ENCODE results near the gene OR13C5. TPM values are rescaled to one million over a fixed set of nuclear protein-coding genes. Genes with fewer than 3 reads are reported as not detected.

The OR13C5 gene
- total and polyA plus RNA-seq, 2 of the 13 experiments (the other 11 are each of a cell fraction or from before 2014, with no cell fraction given): not detected

DNA sequence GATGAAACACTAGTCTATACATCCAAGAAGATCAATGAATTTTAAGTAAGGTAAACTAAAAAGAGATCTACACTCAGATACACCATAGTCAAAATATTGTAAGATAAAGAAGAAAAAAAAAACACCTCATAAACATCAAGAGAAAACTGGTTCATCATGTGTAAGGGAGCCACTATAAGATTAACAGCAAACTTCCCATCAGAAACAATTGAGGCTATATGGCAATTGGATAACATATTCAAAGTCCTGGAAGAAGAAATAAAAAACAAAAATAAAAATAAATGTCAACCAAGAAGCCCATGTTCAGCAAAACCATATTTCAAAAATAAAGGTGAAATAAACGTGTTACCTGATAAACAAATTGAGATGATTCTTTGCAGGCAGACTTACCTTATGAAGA, 26.6 kb downstream of the OR13C5 start:
- no peaks in the 10 kb centered on the region for H3K79me2 ChIP-seq (ENCODE audit: insufficient read depth, low read length)
- no peak overlapping the region for H3K27ac ChIP-seq (ENCODE audit: extremely low read length, insufficient read depth, low read length)
- no peak overlapping the region for H3K4me2 ChIP-seq (ENCODE audit: low read depth, low read length)
- no peaks in the 10 kb centered on the region for H3K4me1 ChIP-seq (ENCODE audit: insufficient read depth, low read length)
- TF ChIP-seq ZNF570 (CRISPR knock-in tag; IDR thresholded peaks at IDR 0.05; ENCODE audit: borderline replicate concordance) (no peak), ZNF317 (CRISPR knock-in tag; IDR thresholded peaks at IDR 0.05) (peak; percentile 96), MED1 (CRISPR knock-in tag; IDR thresholded peaks at IDR 0.05) (no peak)
- ATAC-seq (no peak), DNase-seq (ENCODE audit: low spot score) (no peak), FAIRE-seq (no peak)
- ChIA-PET CTCF (ENCODE audit: low intra/inter-chr PET ratio, low total read pairs) (no interaction called here), POLR2A (no interaction called here)
- WGBS (ENCODE audit: low lambda C conversion rate): 3% methylated on average over 1 of the region's 1 CpG
- H3K36me3 ChIP-seq (replicated peaks in 1 of 2; ENCODE audit: control insufficient read depth in 1 of 2, insufficient read depth in 2 of 2, low read length in 2 of 2): no peaks in the 10 kb centered on the region
- intact Hi-C loops (cut with micrococcal nuclease; ENCODE audit: unreplicated experiment) (no loop called here), in situ Hi-C loops (cut with HindIII; ENCODE audit: extremely low pct_ligation_motif_present, low pct_unique_long_range_greater_than_20kb) (no loop called here)
- no TSS peak for BruUV-seq (replicated peaks)
- H4K20me1 ChIP-seq (ENCODE audit: insufficient read depth, low read length): no peaks in the 10 kb centered on the region
- H3K4me3 ChIP-seq (replicated peaks in 1 of 3; ENCODE audit: insufficient read depth in 1 of 3, low read depth in 2 of 3, low read length in 3 of 3): no peak overlapping the region
- no peaks in the 10 kb centered on the region; the same call in 1 of the 2 replicates for H3K9me3 ChIP-seq (ENCODE audit: low read length)
- no peak overlapping the region for H3K9ac ChIP-seq (ENCODE audit: insufficient read depth, low read depth, low read length)
- H2AFZ ChIP-seq (ENCODE audit: low read length): no peak overlapping the region
- no peaks in the 10 kb centered on the region for H3K27me3 ChIP-seq (ENCODE audit: control insufficient read depth in 1 of 2, insufficient read depth in 2 of 2, low read length in 2 of 2)

DNA sequence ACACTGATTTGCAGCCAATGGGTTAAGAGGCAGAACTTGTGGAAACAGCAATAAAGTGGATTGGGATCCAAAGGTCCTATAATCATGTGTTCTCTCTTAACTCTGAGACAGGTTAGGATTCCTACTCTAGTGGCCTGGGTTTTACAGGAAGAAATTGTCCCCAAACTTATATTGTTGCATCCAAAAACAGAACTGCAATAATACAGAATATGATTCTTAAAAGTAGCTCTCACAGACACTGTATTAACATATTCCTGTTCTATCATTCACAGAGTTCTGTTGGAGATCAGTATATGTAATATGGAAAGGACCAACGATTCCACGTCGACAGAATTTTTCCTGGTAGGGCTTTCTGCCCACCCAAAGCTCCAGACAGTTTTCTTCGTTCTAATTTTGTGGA, 30.3 kb downstream of the OR13C5 start, which contains the start of gene OR13C8:
OR13C8 (plus strand) TSS at position 301 of the 400 bp plus-strand sequence; CDS start at position 301, 0 bp downstream.
- no peaks in the 10 kb centered on the region for H3K4me1 ChIP-seq (ENCODE audit: insufficient read depth, low read length)
- H2AFZ ChIP-seq (ENCODE audit: low read length): no peak within 1 kb of the TSS
- no peaks in the 10 kb centered on the region for H3K36me3 ChIP-seq (replicated peaks in 1 of 2; ENCODE audit: control insufficient read depth in 1 of 2, insufficient read depth in 2 of 2, low read length in 2 of 2)
- H3K9ac ChIP-seq (ENCODE audit: insufficient read depth, low read depth, low read length): no peak within 1 kb of the TSS
- no peak within 1 kb of the TSS for H3K4me3 ChIP-seq (replicated peaks in 1 of 3; ENCODE audit: insufficient read depth in 1 of 3, low read depth in 2 of 3, low read length in 3 of 3)
- ChIA-PET POLR2A (no interaction called here), CTCF (ENCODE audit: low intra/inter-chr PET ratio, low total read pairs) (no interaction called here)
- no peaks in the 10 kb centered on the region for H3K27me3 ChIP-seq (ENCODE audit: control insufficient read depth in 1 of 2, insufficient read depth in 2 of 2, low read length in 2 of 2)
- in situ Hi-C loops (cut with HindIII; ENCODE audit: extremely low pct_ligation_motif_present, low pct_unique_long_range_greater_than_20kb): no loop called here
- intact Hi-C loops (cut with micrococcal nuclease; ENCODE audit: unreplicated experiment): no loop called here
- no peaks in the 10 kb centered on the region for H3K79me2 ChIP-seq (ENCODE audit: insufficient read depth, low read length)
- no peak for TF ChIP-seq NPAS2 (CRISPR knock-in tag; IDR thresholded peaks at IDR 0.05; ENCODE audit: borderline replicate concordance)
- TF ChIP-seq SRF (IDR thresholded peaks at IDR 0.05; ENCODE audit: low read depth, low read length): no peak
- TF ChIP-seq ZNF614 (CRISPR knock-in tag; IDR thresholded peaks at IDR 0.05; ENCODE audit: borderline replicate concordance): no peak
- TF ChIP-seq ZNF737 (CRISPR knock-in tag; IDR thresholded peaks at IDR 0.05; ENCODE audit: borderline replicate concordance): no peak
- no peak for TF ChIP-seq HMGA1 (CRISPR knock-in tag; conservative IDR thresholded peaks at IDR 0.05)
- TF ChIP-seq ZFY (CRISPR knock-in tag; IDR thresholded peaks at IDR 0.05): no peak
- no peaks in the 10 kb centered on the region for H4K20me1 ChIP-seq (ENCODE audit: insufficient read depth, low read length)
- WGBS (ENCODE audit: low lambda C conversion rate): 27% methylated on average over 4 of the region's 4 CpGs
- FAIRE-seq: no peak
- no peak for ATAC-seq
- no peak within 1 kb of the TSS for H3K4me2 ChIP-seq (ENCODE audit: low read depth, low read length)
- no TSS peak for BruUV-seq (replicated peaks)
- no peaks in the 10 kb centered on the region; the same call in 1 of the 2 replicates for H3K9me3 ChIP-seq (ENCODE audit: low read length)
- no peak within 1 kb of the TSS for H3K27ac ChIP-seq (ENCODE audit: extremely low read length, insufficient read depth, low read length)
- DNase-seq (ENCODE audit: low spot score): no peak

Data from HepG2 (cell line).